HG03103 (cell line): ENCODE results near the gene APOBEC3G.
"Not testable (repeated sequence)": the region's sequence is repeated elsewhere in the genome, so short reads cannot be mapped to it uniquely, and the experiment has no call there.

ENCODE experiments used
- ATAC-seq: cut with Tn5 transposase; IDR thresholded peaks from one replicate; pipeline ENCODE4 v1.9.1; 2021; ENCODE audit warnings: low read depth; ENCODE audit not compliant: unreplicated experiment

APOBEC3G gene

GRCh38 chr22:39077026-39077840 is at the start of gene APOBEC3G:
TSS of gene APOBEC3G (plus strand) at chr22:39077275. CDS start at chr22:39077362, 87 bp downstream.
- not testable (repeated sequence) for ATAC-seq

- no peak for ATAC-seq
Measured at GRCh38 chr22:39027717-39028116, 49.4 kb upstream of the APOBEC3G start.

- no peak for ATAC-seq
Measured at GRCh38 chr22:39028281-39028680, 48.8 kb upstream of the APOBEC3G start.

- ATAC-seq, result no peak
Measured at GRCh38 chr22:39029227-39029626, 47.8 kb upstream of the APOBEC3G start.

- no peak for ATAC-seq
Measured at GRCh38 chr22:39030705-39031104, 46.4 kb upstream of the APOBEC3G start.

GRCh38 chr22:39031434-39032295 is 45.4 kb upstream of the APOBEC3G start:
- ATAC-seq, result not testable (repeated sequence)

GRCh38 chr22:39037071-39037470 is 40.0 kb upstream of the APOBEC3G start:
- not testable (repeated sequence) for ATAC-seq

- no peak for ATAC-seq
Measured at GRCh38 chr22:39039306-39040126, 37.6 kb upstream of the APOBEC3G start.

GRCh38 chr22:39040155-39040537 is 36.9 kb upstream of the APOBEC3G start:
- not testable (repeated sequence) for ATAC-seq

- not testable (repeated sequence) for ATAC-seq
Measured at GRCh38 chr22:39040538-39041296, 36.4 kb upstream of the APOBEC3G start, which contains the start of gene APOBEC3F. TSS of gene APOBEC3F (plus strand) at chr22:39040864. CDS start at chr22:39040961, 97 bp downstream.

GRCh38 chr22:39041908-39042307 is 35.2 kb upstream of the APOBEC3G start:
- no peak for ATAC-seq

GRCh38 chr22:39043063-39043462 is 34.0 kb upstream of the APOBEC3G start:
- ATAC-seq, result not testable (repeated sequence)

- ATAC-seq, result not testable (repeated sequence)
Measured at GRCh38 chr22:39045136-39045535, 31.9 kb upstream of the APOBEC3G start.

- not testable (repeated sequence) for ATAC-seq
Measured at GRCh38 chr22:39049486-39049885, 27.6 kb upstream of the APOBEC3G start.

GRCh38 chr22:39051844-39052495 is 25.1 kb upstream of the APOBEC3G start:
- ATAC-seq, result not testable (repeated sequence)

GRCh38 chr22:39055658-39056057 is 21.4 kb upstream of the APOBEC3G start:
- ATAC-seq, result no peak

- ATAC-seq, result not testable (repeated sequence)
Measured at GRCh38 chr22:39061290-39061689, 15.8 kb upstream of the APOBEC3G start.

GRCh38 chr22:39061951-39062350 is 15.1 kb upstream of the APOBEC3G start:
- not testable (repeated sequence) for ATAC-seq

GRCh38 chr22:39063904-39064303 is 13.2 kb upstream of the APOBEC3G start:
- not testable (repeated sequence) for ATAC-seq
